Measurements from ENCODE around the gene UFSP1.
A peak's percentile ranks its signal among the peaks of the same experiment; 100 is the strongest.

UFSP1 gene

DNA sequence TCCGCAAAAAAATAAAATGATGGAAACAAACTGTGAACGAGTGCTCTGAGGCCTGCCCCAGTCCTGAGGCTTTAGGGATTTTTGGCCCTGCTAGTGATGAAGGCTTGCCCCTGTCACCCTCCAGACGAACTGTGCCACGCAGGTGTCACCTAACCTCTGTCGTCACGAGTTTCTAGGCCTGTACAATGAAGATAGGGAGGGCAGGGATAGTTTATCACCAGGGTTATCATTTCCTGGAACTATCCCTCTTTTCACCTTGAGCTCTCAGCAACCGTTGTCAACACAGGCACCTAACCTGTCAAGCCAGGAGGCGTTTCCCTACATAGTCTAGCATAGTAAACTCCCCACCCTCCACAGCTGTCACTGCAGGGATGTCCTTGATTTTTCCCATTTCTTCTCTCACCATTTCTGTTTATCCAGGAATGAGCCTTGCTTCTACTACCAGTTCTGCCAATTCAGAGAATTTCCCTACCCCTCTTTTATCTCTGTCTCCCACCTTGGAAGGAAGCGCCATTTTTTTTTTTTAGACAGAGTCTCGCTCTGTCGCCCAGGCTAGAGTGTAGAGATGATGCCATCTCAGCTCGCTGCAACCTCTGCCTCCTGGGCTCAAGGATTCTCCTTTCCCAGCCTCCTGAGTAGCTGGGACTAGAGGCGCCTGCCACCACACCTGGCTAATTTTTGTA is 8.4 kb upstream of the UFSP1 start:
- no peak for DNase-seq (ENCODE audit: extremely low read depth, low read depth)
- TF ChIP-seq, protein P1, sequence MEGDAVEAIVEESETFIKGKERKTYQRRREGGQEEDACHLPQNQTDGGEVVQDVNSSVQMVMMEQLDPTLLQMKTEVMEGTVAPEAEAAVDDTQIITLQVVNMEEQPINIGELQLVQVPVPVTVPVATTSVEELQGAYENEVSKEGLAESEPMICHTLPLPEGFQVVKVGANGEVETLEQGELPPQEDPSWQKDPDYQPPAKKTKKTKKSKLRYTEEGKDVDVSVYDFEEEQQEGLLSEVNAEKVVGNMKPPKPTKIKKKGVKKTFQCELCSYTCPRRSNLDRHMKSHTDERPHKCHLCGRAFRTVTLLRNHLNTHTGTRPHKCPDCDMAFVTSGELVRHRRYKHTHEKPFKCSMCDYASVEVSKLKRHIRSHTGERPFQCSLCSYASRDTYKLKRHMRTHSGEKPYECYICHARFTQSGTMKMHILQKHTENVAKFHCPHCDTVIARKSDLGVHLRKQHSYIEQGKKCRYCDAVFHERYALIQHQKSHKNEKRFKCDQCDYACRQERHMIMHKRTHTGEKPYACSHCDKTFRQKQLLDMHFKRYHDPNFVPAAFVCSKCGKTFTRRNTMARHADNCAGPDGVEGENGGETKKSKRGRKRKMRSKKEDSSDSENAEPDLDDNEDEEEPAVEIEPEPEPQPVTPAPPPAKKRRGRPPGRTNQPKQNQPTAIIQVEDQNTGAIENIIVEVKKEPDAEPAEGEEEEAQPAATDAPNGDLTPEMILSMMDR (IDR thresholded peaks at IDR 0.05; ENCODE audit: low read depth, low read length): no peak

DNA sequence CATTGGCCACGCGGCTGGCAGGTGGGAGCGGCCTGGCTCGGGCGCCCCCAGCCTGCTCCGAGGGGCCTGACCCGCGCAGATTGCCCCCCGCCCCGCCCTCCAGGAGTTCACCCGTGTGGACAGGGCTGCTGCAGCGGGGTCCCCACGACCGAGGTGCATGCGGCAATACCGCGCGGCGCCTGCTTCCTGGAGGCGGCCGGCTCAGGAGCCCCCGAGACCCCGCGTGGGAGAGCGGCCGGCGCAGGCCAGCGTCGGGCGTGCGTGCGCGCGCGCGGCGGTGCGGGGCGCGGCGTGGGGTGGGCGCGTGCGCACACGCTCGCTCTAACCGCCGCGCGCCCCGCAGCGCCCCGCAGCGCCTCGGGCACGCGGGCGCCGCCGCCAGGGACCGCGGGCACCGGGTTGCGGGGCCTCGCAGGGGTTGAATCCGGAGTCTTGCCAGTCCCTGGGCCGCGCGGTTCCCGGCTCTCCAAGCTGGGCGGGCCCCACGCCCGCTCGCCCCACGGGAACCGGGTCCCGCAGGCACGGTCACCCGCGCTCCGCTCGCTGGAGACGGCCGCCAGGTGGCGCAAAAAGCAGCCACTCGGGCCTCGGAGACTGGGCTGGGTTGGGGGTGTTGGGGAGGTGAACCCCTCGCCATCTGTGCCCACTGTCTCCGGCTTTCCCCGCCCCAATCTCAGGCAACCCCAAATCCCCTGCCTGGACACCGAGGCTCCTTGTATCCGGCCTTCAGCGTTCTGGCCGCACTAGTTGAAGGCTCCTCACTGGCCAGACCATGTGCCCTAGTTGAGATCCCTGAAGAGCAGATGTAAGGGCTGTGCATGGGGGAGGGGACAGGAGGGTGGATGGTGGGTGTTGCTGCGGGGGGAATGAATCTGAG is 7.5 kb upstream of the UFSP1 start:
- TF ChIP-seq, protein P1 (IDR thresholded peaks at IDR 0.05; ENCODE audit: low read depth, low read length): peak; percentile 61
- no peak for DNase-seq (ENCODE audit: extremely low read depth, low read depth)

DNA sequence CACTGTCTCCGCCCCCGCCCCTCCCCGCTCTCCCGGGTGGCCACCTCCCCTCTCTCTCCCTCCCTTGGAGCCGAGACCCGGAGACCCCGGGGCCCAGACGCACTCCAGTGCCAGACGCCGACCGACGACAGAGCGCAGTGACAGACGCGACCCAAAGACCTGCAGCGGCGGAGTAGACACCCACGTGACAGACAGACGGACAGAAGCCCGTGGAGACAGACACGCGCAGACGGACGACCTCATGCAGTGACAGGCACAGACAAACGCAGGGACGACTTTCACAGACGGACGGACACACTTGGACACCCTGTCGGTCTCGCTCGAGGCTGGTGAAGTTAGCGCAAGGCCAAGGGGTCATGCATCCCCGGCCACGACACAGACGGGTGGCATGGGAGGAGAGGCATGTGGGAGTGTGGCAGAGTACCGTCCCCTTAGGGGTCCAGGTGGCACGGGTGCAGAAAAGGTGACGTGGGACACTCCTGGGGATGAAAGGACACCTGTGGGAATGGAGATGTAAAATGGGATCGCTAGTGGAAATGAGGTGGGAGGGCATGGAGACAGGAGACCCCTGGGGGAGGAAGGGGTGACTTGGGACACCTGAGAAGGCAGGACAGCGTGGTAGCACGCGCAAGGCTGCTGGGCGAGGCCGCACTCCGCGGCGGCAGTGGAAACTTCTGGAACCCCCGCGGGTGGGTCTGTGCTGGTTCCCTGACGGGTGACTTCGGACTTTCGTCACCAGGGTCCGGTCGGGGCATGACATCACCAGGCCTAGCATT is 6.6 kb upstream of the UFSP1 start:
- TF ChIP-seq, protein P1 (IDR thresholded peaks at IDR 0.05; ENCODE audit: low read depth, low read length): no peak

DNA sequence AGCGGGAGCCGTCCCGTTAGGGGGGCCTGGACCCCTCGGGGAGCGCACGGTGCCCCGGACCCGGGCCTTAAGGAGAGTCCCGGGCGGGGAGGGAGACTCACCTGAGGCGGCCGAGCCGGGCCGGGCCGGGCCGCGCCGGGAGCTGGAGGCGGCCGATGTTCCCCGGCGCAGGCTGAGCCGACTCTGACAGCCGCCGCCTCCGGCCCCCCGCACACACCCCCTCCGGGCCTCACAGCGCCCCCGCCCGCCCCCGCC is 6.1 kb upstream of the UFSP1 start, which contains the start of gene ACHE:
Gene ACHE (minus strand): TSS at position 188 of the 255 bp plus-strand sequence. CDS start 1,656 bp downstream, outside the sequence.
- no peak for DNase-seq (ENCODE audit: extremely low read depth, low read depth)
- TF ChIP-seq, protein P1 (IDR thresholded peaks at IDR 0.05; ENCODE audit: low read depth, low read length): no peak

More for the DNA sequence above, 6.6 kb upstream of the UFSP1 start:
- DNase-seq (ENCODE audit: extremely low read depth, low read depth): no peak

DNA sequence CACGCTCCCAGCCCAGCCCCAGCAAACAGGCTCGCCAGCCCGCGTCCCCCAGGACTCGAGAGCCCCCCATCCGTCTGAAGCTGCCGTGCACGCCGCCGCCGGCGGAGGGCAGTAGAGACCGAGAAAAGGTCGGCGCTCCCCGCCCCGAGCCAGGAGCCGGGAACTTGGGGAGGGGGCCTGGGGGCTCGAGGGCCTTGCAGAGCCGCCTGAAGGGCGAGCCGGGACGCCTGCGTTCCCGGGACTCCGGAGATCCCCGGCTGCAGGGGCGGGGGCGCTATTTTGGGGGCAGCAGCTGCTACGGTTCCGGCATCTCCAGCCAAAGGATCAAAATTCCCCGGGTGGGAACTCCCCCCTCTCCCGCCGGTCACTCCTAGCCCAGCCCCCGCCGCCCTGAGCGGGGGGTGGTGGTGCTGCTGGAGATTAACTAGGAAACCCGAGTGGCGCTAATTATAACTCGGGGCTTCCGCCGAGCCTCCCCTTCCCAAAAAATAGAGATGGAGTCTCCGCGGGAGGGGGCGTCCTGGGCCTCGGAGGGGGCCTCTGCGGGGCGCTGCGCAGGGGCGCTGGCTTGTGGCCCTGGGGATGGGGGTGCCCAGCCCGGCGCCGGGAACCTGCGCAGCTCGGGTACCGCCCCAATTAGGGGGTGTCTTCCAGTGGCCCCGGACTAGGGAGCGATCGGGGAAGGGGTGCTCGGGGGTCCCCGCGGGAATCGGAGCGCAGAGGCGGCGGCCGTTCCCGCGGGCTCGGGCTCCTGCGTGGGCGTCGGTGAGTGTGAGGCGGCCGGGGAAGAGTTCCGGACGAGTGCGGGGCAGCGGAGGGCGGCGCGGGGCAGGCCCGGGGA is 5.6 kb upstream of the UFSP1 start:
- DNase-seq (ENCODE audit: extremely low read depth, low read depth): no peak
- TF ChIP-seq, protein P1 (IDR thresholded peaks at IDR 0.05; ENCODE audit: low read depth, low read length): peak; percentile 74

DNA sequence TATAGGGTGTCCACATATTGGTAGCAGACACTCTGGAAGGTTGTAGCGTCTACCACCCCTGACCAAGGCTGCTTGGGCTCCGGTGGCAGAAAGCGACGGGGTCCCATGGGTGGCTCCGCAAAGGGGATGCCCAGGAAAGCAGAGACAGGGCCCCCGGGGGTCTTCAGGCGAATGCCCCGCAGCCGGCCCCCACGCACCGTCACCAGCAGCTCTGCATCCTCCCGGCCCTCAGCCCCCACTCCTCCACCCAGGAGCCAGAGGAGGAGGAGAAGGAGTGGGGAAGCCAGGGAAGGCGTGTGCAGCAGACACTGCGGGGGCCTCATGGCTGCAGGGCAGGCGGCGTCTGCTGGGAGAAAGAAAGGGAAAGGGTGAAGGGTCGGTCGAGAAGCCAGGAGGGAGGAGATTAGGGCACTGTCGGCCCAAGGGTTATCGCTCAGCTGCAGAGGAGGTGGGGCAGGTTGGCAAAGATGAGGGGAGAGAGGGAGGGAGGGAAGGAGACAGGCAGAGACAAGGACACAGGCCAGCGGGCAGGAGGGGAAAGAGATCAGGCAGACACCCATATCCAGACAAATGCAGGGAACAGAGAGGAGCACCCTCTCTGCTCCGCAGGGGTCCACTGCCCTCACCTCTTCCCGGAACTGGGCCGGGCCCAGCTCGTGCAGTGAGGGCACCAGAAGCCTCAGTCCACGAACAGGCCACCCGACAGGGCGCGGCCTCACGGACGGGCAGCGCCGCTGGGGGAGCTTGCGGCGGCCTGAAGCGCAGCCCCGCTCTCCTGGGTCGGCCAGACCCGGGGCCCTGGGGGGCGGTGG is 4.6 kb upstream of the UFSP1 start:
- TF ChIP-seq, protein P1 (IDR thresholded peaks at IDR 0.05; ENCODE audit: low read depth, low read length): no peak
- DNase-seq (ENCODE audit: extremely low read depth, low read depth): no peak

Data from AG09319 (cell line).